ENCODE measurements around the gene FRAT2.
A peak's percentile ranks its signal among the peaks of the same experiment; 100 is the strongest.

Gene FRAT2

DNA sequence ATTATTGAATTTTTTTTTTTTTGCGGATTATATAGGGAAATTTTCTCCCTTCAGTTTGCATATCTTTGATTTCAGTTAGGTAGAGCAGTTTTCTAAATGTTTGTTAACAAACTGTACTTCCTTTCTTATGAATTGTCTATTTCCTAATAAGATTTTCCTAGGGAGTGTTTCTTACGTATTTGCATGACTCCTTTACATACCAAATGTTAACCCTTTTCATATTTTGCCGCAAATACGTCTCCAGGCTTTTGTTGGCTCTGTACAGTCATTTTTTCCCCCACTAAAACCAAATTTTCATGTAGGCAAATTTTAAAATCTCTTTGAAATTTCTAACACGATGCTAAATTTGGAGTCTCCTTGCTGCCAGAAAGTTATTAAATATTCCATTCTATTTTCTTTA lies 1.9 kb upstream of the FRAT2 start:
- H3K27ac ChIP-seq (ENCODE audit: insufficient read depth, low read depth, low read length, poor library complexity, severe bottlenecking) = peak overlapping the region; percentile 47
- H3K27me3 ChIP-seq (ENCODE audit: control insufficient read depth, insufficient read depth, low read length, poor library complexity, severe bottlenecking) = peaks cover 51% of the 10 kb centered on the region
- H3K4me1 ChIP-seq (ENCODE audit: control insufficient read depth, insufficient read depth, low read length) = peaks cover 20% of the 10 kb centered on the region
- 29 to 46% methylated on average over 3 to 4 of the region's 5 CpGs for WGBS, 2 experiments
- no peaks in the 10 kb centered on the region for H3K9me3 ChIP-seq (ENCODE audit: control insufficient read depth, low read length)
- no peaks in the 10 kb centered on the region for H3K36me3 ChIP-seq (ENCODE audit: control insufficient read depth, insufficient read depth, low read length)
- H3K4me3 ChIP-seq (ENCODE audit: insufficient read depth, low read depth, low read length) = no peak overlapping the region

GRCh38 chr10:97336006-97336405 lies 1.5 kb upstream of the FRAT2 start:
- Histone ChIP-seq H3K9me3 (ENCODE audit: control insufficient read depth, low read length) (no peaks in the 10 kb centered on the region), H3K27ac (ENCODE audit: insufficient read depth, low read depth, low read length, poor library complexity, severe bottlenecking) (no peak overlapping the region), H3K4me3 (ENCODE audit: insufficient read depth, low read depth, low read length) (no peak overlapping the region), H3K27me3 (ENCODE audit: control insufficient read depth, insufficient read depth, low read length, poor library complexity, severe bottlenecking) (peaks cover 51% of the 10 kb centered on the region), H3K4me1 (ENCODE audit: control insufficient read depth, insufficient read depth, low read length) (peaks cover 20% of the 10 kb centered on the region), H3K36me3 (ENCODE audit: control insufficient read depth, insufficient read depth, low read length) (no peaks in the 10 kb centered on the region)
- WGBS, 2 experiments = 82 to 84% methylated on average over 5 of the region's 5 CpGs

DNA sequence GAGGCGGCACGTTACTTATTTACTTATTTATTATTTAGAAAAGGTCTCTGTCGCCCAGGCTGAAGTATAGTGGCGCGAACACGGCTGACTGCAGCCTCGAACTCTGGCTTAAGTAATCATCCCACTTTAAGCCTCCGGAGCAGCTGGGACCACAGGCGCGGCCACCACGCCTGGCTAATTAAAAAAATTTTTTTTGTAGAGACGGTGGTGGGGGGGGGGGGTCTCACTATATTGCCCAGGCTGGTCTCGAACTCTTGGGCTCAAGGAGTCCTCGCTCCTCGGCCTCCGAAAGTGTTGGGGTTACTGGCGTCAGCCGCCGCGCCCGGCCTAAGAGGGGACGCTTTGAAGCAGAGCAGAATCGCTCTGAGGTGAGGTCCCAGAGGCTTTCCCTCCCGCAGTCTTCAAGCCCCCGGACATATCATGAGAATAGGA lies 675 bp upstream of the FRAT2 start:
- WGBS, 2 experiments = 37 to 40% methylated on average over 23 to 24 of the region's 25 CpGs
- Histone ChIP-seq H3K27me3 (ENCODE audit: control insufficient read depth, insufficient read depth, low read length, poor library complexity, severe bottlenecking) (peaks cover 51% of the 10 kb centered on the region), H3K36me3 (ENCODE audit: control insufficient read depth, insufficient read depth, low read length) (no peaks in the 10 kb centered on the region), H3K4me1 (ENCODE audit: control insufficient read depth, insufficient read depth, low read length) (peaks cover 20% of the 10 kb centered on the region), H3K9me3 (ENCODE audit: control insufficient read depth, low read length) (no peaks in the 10 kb centered on the region), H3K27ac (ENCODE audit: insufficient read depth, low read depth, low read length, poor library complexity, severe bottlenecking) (peak overlapping the region; percentile 94), H3K4me3 (ENCODE audit: insufficient read depth, low read depth, low read length) (peak overlapping the region; percentile 72)

DNA sequence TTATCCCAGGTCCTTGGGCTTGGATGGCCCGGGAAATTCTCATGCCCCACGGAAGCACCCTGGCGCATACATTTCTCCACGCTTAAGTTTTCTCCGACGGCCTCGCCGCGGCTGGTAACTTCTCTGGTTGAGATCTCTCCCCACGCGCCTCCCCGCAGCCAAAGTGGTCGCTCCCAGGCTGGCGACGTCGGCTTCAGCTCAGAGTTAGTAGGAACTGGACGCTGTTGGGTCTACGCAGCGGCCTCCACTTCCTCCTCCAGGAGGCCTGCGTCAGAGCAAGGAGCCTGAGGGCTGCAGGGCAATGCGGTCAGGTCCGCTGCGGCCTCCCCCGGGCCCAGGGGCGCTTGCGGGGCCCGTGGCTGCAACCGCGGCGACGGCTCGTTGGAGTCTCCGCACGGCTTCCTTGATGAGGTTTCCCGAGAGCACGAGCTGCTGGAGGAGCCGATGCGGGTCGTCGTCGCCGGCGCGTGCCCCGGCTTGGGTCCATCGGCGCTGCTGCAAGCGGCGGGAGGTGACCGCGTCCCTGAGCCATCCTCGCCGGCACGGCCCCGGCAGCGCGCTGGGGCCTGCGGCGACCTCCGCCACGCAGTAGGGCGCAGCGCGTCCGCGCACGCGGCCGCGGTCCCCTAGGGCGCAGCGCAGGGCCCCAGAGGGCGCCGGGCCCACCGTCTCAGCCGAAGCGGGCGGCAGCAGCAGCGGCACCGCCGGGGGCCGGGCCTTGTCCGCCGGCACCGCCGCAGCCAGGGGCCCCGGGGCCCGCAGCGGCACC lies 744 bp downstream of the FRAT2 start:
- H3K4me1 ChIP-seq (ENCODE audit: control insufficient read depth, insufficient read depth, low read length) = peaks cover 20% of the 10 kb centered on the region
- peaks cover 51% of the 10 kb centered on the region for H3K27me3 ChIP-seq (ENCODE audit: control insufficient read depth, insufficient read depth, low read length, poor library complexity, severe bottlenecking)
- no peaks in the 10 kb centered on the region for H3K36me3 ChIP-seq (ENCODE audit: control insufficient read depth, insufficient read depth, low read length)
- peak overlapping the region; percentile 72 for H3K4me3 ChIP-seq (ENCODE audit: insufficient read depth, low read depth, low read length)
- H3K27ac ChIP-seq (ENCODE audit: insufficient read depth, low read depth, low read length, poor library complexity, severe bottlenecking) = no peak overlapping the region
- H3K9me3 ChIP-seq (ENCODE audit: control insufficient read depth, low read length) = no peaks in the 10 kb centered on the region
- 0% methylated on average over 89 of the region's 89 CpGs for WGBS, 2 experiments

DNA sequence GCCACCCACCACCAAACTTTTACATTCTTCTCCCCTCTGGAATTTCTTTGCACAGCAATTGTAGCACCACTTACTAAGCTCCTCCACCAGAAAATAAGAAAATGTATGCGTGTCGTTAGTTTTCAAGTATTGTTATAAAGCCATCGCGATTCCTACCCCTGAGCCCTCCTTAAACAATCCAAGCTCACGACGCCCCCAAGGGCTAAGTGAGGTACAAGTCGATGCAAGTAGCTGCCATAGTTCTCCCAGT lies 1.3 kb downstream of the FRAT2 start:
- Histone ChIP-seq H3K4me3 (ENCODE audit: insufficient read depth, low read depth, low read length) (peak overlapping the region; percentile 72), H3K27ac (ENCODE audit: insufficient read depth, low read depth, low read length, poor library complexity, severe bottlenecking) (no peak overlapping the region), H3K9me3 (ENCODE audit: control insufficient read depth, low read length) (no peaks in the 10 kb centered on the region), H3K36me3 (ENCODE audit: control insufficient read depth, insufficient read depth, low read length) (no peaks in the 10 kb centered on the region), H3K4me1 (ENCODE audit: control insufficient read depth, insufficient read depth, low read length) (peaks cover 18% of the 10 kb centered on the region), H3K27me3 (ENCODE audit: control insufficient read depth, insufficient read depth, low read length, poor library complexity, severe bottlenecking) (peaks cover 47% of the 10 kb centered on the region)
- 0 to 1% methylated on average over 7 of the region's 7 CpGs for WGBS, 2 experiments

GRCh38 chr10:97332591-97333350 lies 1.8 kb downstream of the FRAT2 start:
- no peak overlapping the region for H3K27ac ChIP-seq (ENCODE audit: insufficient read depth, low read depth, low read length, poor library complexity, severe bottlenecking)

GRCh38 chr10:97331153-97331703 lies 3.3 kb downstream of the FRAT2 start:
- no peaks in the 10 kb centered on the region for H3K4me1 ChIP-seq (ENCODE audit: control insufficient read depth, insufficient read depth, low read length)
- H3K36me3 ChIP-seq (ENCODE audit: control insufficient read depth, insufficient read depth, low read length) = no peaks in the 10 kb centered on the region
- H3K27ac ChIP-seq (ENCODE audit: insufficient read depth, low read depth, low read length, poor library complexity, severe bottlenecking) = no peak overlapping the region
- no peak overlapping the region for H3K4me3 ChIP-seq (ENCODE audit: insufficient read depth, low read depth, low read length)
- peaks cover 32% of the 10 kb centered on the region for H3K27me3 ChIP-seq (ENCODE audit: control insufficient read depth, insufficient read depth, low read length, poor library complexity, severe bottlenecking)
- 58 to 61% methylated on average over 6 of the region's 6 CpGs for WGBS, 2 experiments
- no peaks in the 10 kb centered on the region for H3K9me3 ChIP-seq (ENCODE audit: control insufficient read depth, low read length)

More at GRCh38 chr10:97332591-97333350, 1.8 kb downstream of the FRAT2 start:
- WGBS, 2 experiments = 6 to 7% methylated on average over 18 of the region's 18 CpGs
- Histone ChIP-seq H3K4me3 (ENCODE audit: insufficient read depth, low read depth, low read length) (peak overlapping the region; percentile 72), H3K4me1 (ENCODE audit: control insufficient read depth, insufficient read depth, low read length) (peaks cover 13% of the 10 kb centered on the region), H3K27me3 (ENCODE audit: control insufficient read depth, insufficient read depth, low read length, poor library complexity, severe bottlenecking) (peaks cover 42% of the 10 kb centered on the region), H3K36me3 (ENCODE audit: control insufficient read depth, insufficient read depth, low read length) (no peaks in the 10 kb centered on the region), H3K9me3 (ENCODE audit: control insufficient read depth, low read length) (no peaks in the 10 kb centered on the region)

- H3K27me3 ChIP-seq (ENCODE audit: control insufficient read depth, insufficient read depth, low read length, poor library complexity, severe bottlenecking) = peaks cover 21% of the 10 kb centered on the region
- H3K4me3 ChIP-seq (ENCODE audit: insufficient read depth, low read depth, low read length) = no peak overlapping the region
- no peaks in the 10 kb centered on the region for H3K4me1 ChIP-seq (ENCODE audit: control insufficient read depth, insufficient read depth, low read length)
- 91% methylated on average over 5 of the region's 5 CpGs for WGBS, 2 experiments
- H3K9me3 ChIP-seq (ENCODE audit: control insufficient read depth, low read length) = no peaks in the 10 kb centered on the region
- no peak overlapping the region for H3K27ac ChIP-seq (ENCODE audit: insufficient read depth, low read depth, low read length, poor library complexity, severe bottlenecking)
- H3K36me3 ChIP-seq (ENCODE audit: control insufficient read depth, insufficient read depth, low read length) = no peaks in the 10 kb centered on the region
Observed at GRCh38 chr10:97329766-97330165, 4.8 kb downstream of the FRAT2 start.

GRCh38 chr10:97328646-97329453 lies 5.7 kb downstream of the FRAT2 start:
- Histone ChIP-seq H3K27ac (ENCODE audit: insufficient read depth, low read depth, low read length, poor library complexity, severe bottlenecking) (no peak overlapping the region), H3K9me3 (ENCODE audit: control insufficient read depth, low read length) (no peaks in the 10 kb centered on the region), H3K4me3 (ENCODE audit: insufficient read depth, low read depth, low read length) (no peak overlapping the region), H3K27me3 (ENCODE audit: control insufficient read depth, insufficient read depth, low read length, poor library complexity, severe bottlenecking) (peaks cover 19% of the 10 kb centered on the region), H3K4me1 (ENCODE audit: control insufficient read depth, insufficient read depth, low read length) (no peaks in the 10 kb centered on the region), H3K36me3 (ENCODE audit: control insufficient read depth, insufficient read depth, low read length) (no peaks in the 10 kb centered on the region)
- WGBS, 2 experiments = 95% methylated on average over 3 of the region's 3 CpGs
